ENCODE results near the gene TUBGCP5. TPM values are rescaled to one million over a fixed set of nuclear protein-coding genes. Genes with fewer than 3 reads are reported as not detected.

Gene TUBGCP5
- polyA plus RNA-seq, 1 donor from 2014 or later = 23.3 TPM

GRCh38 chr15:22974745-22975144, 64.6 kb downstream of the TUBGCP5 start:
- no peak overlapping the region for H3K9ac ChIP-seq (ENCODE audit: low read length)
- H3K27me3 ChIP-seq (ENCODE audit: insufficient read depth, low read depth, low read length) = peaks cover 8% of the 10 kb centered on the region
- no peaks in the 10 kb centered on the region for H3F3A ChIP-seq (ENCODE audit: insufficient read depth, low read length, poor library complexity, severe bottlenecking)
- TF ChIP-seq TAF1 (IDR thresholded peaks at IDR 0.05; ENCODE audit: low read depth) (no peak), REST (IDR thresholded peaks at IDR 0.05; ENCODE audit: borderline replicate concordance) (no peak), SMC3 (conservative IDR thresholded peaks at IDR 0.05; ENCODE audit: poor library complexity) (no peak), EZH2 (IDR thresholded peaks at IDR 0.05; ENCODE audit: borderline replicate concordance, insufficient read depth, low read length, poor library complexity, severe bottlenecking) (no peak), EP300 (conservative IDR thresholded peaks at IDR 0.05; ENCODE audit: poor library complexity, severe bottlenecking) (no peak), POLR2AphosphoS5 (IDR thresholded peaks at IDR 0.05) (no peak), MXI1 (conservative IDR thresholded peaks at IDR 0.05; ENCODE audit: poor library complexity, severe bottlenecking) (no peak), RAD21 (conservative IDR thresholded peaks at IDR 0.05) (no peak)
- TF ChIP-seq, protein P1, sequence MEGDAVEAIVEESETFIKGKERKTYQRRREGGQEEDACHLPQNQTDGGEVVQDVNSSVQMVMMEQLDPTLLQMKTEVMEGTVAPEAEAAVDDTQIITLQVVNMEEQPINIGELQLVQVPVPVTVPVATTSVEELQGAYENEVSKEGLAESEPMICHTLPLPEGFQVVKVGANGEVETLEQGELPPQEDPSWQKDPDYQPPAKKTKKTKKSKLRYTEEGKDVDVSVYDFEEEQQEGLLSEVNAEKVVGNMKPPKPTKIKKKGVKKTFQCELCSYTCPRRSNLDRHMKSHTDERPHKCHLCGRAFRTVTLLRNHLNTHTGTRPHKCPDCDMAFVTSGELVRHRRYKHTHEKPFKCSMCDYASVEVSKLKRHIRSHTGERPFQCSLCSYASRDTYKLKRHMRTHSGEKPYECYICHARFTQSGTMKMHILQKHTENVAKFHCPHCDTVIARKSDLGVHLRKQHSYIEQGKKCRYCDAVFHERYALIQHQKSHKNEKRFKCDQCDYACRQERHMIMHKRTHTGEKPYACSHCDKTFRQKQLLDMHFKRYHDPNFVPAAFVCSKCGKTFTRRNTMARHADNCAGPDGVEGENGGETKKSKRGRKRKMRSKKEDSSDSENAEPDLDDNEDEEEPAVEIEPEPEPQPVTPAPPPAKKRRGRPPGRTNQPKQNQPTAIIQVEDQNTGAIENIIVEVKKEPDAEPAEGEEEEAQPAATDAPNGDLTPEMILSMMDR (IDR thresholded peaks at IDR 0.05; ENCODE audit: poor library complexity, severe bottlenecking) = no peak
- no peak overlapping the region for H2AFZ ChIP-seq (ENCODE audit: low read depth, low read length)
- peaks cover 2% of the 10 kb centered on the region for H3K9me3 ChIP-seq (ENCODE audit: low read length)
- no peaks in the 10 kb centered on the region for H4K20me1 ChIP-seq (ENCODE audit: insufficient read depth)
- peaks cover 29% of the 10 kb centered on the region for H3K79me2 ChIP-seq (replicated peaks; ENCODE audit: insufficient read depth, low read length)
- H3K36me3 ChIP-seq (ENCODE audit: insufficient read depth, low read length) = no peaks in the 10 kb centered on the region
- H3K4me3 ChIP-seq (ENCODE audit: low read length) = no peak overlapping the region
- H3K9me2 ChIP-seq (ENCODE audit: insufficient read depth, low read length) = no peaks in the 10 kb centered on the region
- H3K4me2 ChIP-seq (ENCODE audit: low read length) = no peak overlapping the region
- H3K27ac ChIP-seq (ENCODE audit: low read length) = no peak overlapping the region

- H4K20me1 ChIP-seq (ENCODE audit: insufficient read depth) = no peaks in the 10 kb centered on the region
- no peak overlapping the region for H3K4me3 ChIP-seq (ENCODE audit: low read length)
- no peak overlapping the region for H3K27ac ChIP-seq (ENCODE audit: low read length)
- H3K9me3 ChIP-seq (ENCODE audit: low read length) = peaks cover 2% of the 10 kb centered on the region
- no peak for TF ChIP-seq SMC3 (conservative IDR thresholded peaks at IDR 0.05; ENCODE audit: poor library complexity)
- TF ChIP-seq EZH2 (IDR thresholded peaks at IDR 0.05; ENCODE audit: borderline replicate concordance, insufficient read depth, low read length, poor library complexity, severe bottlenecking) = no peak
- TF ChIP-seq TAF1 (IDR thresholded peaks at IDR 0.05; ENCODE audit: low read depth) = no peak
- TF ChIP-seq, protein P1 (IDR thresholded peaks at IDR 0.05; ENCODE audit: poor library complexity, severe bottlenecking) = no peak
- TF ChIP-seq EP300 (conservative IDR thresholded peaks at IDR 0.05; ENCODE audit: poor library complexity, severe bottlenecking) = no peak
- TF ChIP-seq REST (IDR thresholded peaks at IDR 0.05; ENCODE audit: borderline replicate concordance) = no peak
- TF ChIP-seq RAD21 (conservative IDR thresholded peaks at IDR 0.05) = no peak
- no peak for TF ChIP-seq MXI1 (conservative IDR thresholded peaks at IDR 0.05; ENCODE audit: poor library complexity, severe bottlenecking)
- H3K4me2 ChIP-seq (ENCODE audit: low read length) = no peak overlapping the region
- no peak overlapping the region for H3K9ac ChIP-seq (ENCODE audit: low read length)
- H2AFZ ChIP-seq (ENCODE audit: low read depth, low read length) = no peak overlapping the region
- no peaks in the 10 kb centered on the region for H3K9me2 ChIP-seq (ENCODE audit: insufficient read depth, low read length)
- H3K36me3 ChIP-seq (ENCODE audit: insufficient read depth, low read length) = no peaks in the 10 kb centered on the region
- no peaks in the 10 kb centered on the region for H3K27me3 ChIP-seq (ENCODE audit: insufficient read depth, low read depth, low read length)
- peaks cover 29% of the 10 kb centered on the region for H3K79me2 ChIP-seq (replicated peaks; ENCODE audit: insufficient read depth, low read length)
- H3F3A ChIP-seq (ENCODE audit: insufficient read depth, low read length, poor library complexity, severe bottlenecking) = no peaks in the 10 kb centered on the region
Observed at GRCh38 chr15:22973987-22974386, 65.4 kb downstream of the TUBGCP5 start.
